ENCODE data around the gene MATK. TPM values are rescaled to one million over a fixed set of nuclear protein-coding genes. Genes with fewer than 3 reads are reported as not detected.

The MATK gene
- total RNA-seq, 1 experiment from 2014 or later, result 28.3 TPM

DNA sequence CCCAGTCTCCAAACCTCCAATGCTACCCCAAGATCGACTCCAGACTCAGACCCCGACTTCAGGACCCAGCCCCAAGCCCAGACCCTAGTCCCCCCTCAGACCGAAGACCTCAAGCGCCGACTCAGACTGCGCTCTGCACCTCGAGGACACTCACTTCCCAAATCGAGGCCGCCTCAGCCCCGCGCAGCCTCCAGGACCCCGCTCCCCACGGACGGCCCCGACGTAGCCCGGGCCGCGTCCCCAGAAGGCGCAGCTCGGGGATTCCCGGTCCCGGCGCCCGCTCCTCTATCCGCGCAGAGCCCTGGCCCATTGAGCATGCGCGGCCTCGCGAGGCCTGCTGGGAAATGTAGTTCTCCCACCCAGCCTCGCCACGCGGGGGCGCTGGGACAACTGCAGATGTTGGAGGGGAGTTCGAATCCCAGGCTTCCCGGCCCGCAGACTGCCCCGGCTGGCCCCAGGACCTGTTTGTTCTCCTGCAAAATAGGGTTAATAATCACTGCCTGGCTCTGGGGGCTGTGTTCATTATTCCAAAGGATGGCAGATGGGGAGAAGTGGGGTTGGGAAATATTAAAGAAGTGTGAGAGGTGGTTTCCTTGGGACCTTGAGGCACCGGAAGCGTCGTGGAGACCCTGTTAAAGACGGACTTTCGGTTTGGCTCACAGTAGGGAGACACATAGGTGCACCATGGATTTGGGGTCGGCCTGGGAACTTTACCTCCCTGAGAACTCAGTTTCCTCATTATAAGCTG, 24.6 kb downstream of the MATK start, which contains the start of gene APBA3:
Gene APBA3 (minus strand): TSS at position 311 of the 748 bp plus-strand sequence. CDS start 1,428 bp downstream, outside the sequence.
- DNase-seq (ENCODE audit: low spot score) (peak; percentile 98), ATAC-seq (peak; percentile 66)
- H3K4me1 Mint-ChIP-seq, result peaks cover 8% of the 10 kb centered on the region
- peak within 1 kb of the TSS; percentile 97 for H3K4me3 Mint-ChIP-seq
- H3K36me3 Mint-ChIP-seq, result peaks cover 5% of the 10 kb centered on the region
- H3K27me3 Mint-ChIP-seq (ENCODE audit: low read depth), result peaks cover 3% of the 10 kb centered on the region; the same call in 1 of the 2 replicates
- POLR2A ChIA-PET, result interaction anchor here (0.6 to 1.6 kb wide), 5 partner anchors 14 to 224 kb away, joined by 3 to 6 read pairs (median 5); partner anchors contain the start of gene EEF2
- CTCF ChIA-PET, result interaction anchor here (0.6 to 3.1 kb wide), 24 partner anchors 9 to 1906 kb away, joined by 3 to 24 read pairs (median 4); partner anchors contain the start of gene ATCAY
- H3K27ac Mint-ChIP-seq, result peak within 1 kb of the TSS; percentile 95
- no peaks in the 10 kb centered on the region for H3K9me3 Mint-ChIP-seq
- no peak for TF ChIP-seq ZBTB21 (CRISPR knock-in tag; IDR thresholded peaks at IDR 0.05; ENCODE audit: borderline replicate concordance)
- TF ChIP-seq, protein P1, sequence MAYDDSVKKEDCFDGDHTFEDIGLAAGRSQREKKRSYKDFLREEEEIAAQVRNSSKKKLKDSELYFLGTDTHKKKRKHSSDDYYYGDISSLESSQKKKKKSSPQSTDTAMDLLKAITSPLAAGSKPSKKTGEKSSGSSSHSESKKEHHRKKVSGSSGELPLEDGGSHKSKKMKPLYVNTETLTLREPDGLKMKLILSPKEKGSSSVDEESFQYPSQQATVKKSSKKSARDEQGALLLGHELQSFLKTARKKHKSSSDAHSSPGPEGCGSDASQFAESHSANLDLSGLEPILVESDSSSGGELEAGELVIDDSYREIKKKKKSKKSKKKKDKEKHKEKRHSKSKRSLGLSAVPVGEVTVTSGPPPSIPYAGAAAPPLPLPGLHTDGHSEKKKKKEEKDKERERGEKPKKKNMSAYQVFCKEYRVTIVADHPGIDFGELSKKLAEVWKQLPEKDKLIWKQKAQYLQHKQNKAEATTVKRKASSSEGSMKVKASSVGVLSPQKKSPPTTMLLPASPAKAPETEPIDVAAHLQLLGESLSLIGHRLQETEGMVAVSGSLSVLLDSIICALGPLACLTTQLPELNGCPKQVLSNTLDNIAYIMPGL (CRISPR knock-in tag; IDR thresholded peaks at IDR 0.05), result peak; percentile 79
- TF ChIP-seq, protein P2, sequence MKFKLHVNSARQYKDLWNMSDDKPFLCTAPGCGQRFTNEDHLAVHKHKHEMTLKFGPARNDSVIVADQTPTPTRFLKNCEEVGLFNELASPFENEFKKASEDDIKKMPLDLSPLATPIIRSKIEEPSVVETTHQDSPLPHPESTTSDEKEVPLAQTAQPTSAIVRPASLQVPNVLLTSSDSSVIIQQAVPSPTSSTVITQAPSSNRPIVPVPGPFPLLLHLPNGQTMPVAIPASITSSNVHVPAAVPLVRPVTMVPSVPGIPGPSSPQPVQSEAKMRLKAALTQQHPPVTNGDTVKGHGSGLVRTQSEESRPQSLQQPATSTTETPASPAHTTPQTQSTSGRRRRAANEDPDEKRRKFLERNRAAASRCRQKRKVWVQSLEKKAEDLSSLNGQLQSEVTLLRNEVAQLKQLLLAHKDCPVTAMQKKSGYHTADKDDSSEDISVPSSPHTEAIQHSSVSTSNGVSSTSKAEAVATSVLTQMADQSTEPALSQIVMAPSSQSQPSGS (CRISPR knock-in tag; IDR thresholded peaks at IDR 0.05; ENCODE audit: borderline replicate concordance, low read depth), result no peak
- TF ChIP-seq, protein P3, sequence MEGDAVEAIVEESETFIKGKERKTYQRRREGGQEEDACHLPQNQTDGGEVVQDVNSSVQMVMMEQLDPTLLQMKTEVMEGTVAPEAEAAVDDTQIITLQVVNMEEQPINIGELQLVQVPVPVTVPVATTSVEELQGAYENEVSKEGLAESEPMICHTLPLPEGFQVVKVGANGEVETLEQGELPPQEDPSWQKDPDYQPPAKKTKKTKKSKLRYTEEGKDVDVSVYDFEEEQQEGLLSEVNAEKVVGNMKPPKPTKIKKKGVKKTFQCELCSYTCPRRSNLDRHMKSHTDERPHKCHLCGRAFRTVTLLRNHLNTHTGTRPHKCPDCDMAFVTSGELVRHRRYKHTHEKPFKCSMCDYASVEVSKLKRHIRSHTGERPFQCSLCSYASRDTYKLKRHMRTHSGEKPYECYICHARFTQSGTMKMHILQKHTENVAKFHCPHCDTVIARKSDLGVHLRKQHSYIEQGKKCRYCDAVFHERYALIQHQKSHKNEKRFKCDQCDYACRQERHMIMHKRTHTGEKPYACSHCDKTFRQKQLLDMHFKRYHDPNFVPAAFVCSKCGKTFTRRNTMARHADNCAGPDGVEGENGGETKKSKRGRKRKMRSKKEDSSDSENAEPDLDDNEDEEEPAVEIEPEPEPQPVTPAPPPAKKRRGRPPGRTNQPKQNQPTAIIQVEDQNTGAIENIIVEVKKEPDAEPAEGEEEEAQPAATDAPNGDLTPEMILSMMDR (IDR thresholded peaks at IDR 0.05), result peak; percentile 61
- TF ChIP-seq NR1H2 (CRISPR knock-in tag; IDR thresholded peaks at IDR 0.05), result no peak
- TF ChIP-seq ZNF232 (CRISPR knock-in tag; IDR thresholded peaks at IDR 0.05), result no peak
- TF ChIP-seq SP1 (CRISPR knock-in tag; conservative IDR thresholded peaks at IDR 0.05), result peak; percentile 65
- 0 out of 2 replicates have a peak, but pooled peaks have one; percentile 32 for TF ChIP-seq GTF2I (CRISPR knock-in tag; conservative IDR thresholded peaks at IDR 0.05)
- TF ChIP-seq ETV6 (CRISPR knock-in tag; IDR thresholded peaks at IDR 0.05), result peak; percentile 35; the same call in 1 of the 2 replicates
- TF ChIP-seq NFYB (CRISPR knock-in tag; conservative IDR thresholded peaks at IDR 0.05; ENCODE audit: low read depth), result no peak
- no peak for TF ChIP-seq ARID4B (CRISPR knock-in tag; IDR thresholded peaks at IDR 0.05; ENCODE audit: borderline replicate concordance)
- 0 out of 2 replicates have a peak, but pooled peaks have one; percentile 4 for TF ChIP-seq IRF1 (CRISPR knock-in tag; IDR thresholded peaks at IDR 0.05)
- TF ChIP-seq FOXK1 (CRISPR knock-in tag; IDR thresholded peaks at IDR 0.05), result peak; percentile 57; the same call in 1 of the 2 replicates
- TF ChIP-seq ZNF281 (CRISPR knock-in tag; IDR thresholded peaks at IDR 0.05), result no peak
- TF ChIP-seq, protein P4, sequence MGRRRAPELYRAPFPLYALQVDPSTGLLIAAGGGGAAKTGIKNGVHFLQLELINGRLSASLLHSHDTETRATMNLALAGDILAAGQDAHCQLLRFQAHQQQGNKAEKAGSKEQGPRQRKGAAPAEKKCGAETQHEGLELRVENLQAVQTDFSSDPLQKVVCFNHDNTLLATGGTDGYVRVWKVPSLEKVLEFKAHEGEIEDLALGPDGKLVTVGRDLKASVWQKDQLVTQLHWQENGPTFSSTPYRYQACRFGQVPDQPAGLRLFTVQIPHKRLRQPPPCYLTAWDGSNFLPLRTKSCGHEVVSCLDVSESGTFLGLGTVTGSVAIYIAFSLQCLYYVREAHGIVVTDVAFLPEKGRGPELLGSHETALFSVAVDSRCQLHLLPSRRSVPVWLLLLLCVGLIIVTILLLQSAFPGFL (CRISPR knock-in tag; IDR thresholded peaks at IDR 0.05; ENCODE audit: borderline replicate concordance), result no peak
- peak; percentile 90; the same call in 1 of the 2 replicates for TF ChIP-seq FOXP1 (CRISPR knock-in tag; IDR thresholded peaks at IDR 0.05; ENCODE audit: borderline replicate concordance)
- peak; percentile 71 for TF ChIP-seq GABPB1 (CRISPR knock-in tag; IDR thresholded peaks at IDR 0.05)
